Measurements from ENCODE around the gene MYOT. TPM values are rescaled to one million over a fixed set of nuclear protein-coding genes. Genes with fewer than 3 reads are reported as not detected.
"Not testable (repeated sequence)": the region's sequence is repeated elsewhere in the genome, so short reads cannot be mapped to it uniquely, and the experiment has no call there.

The MYOT gene
- total and polyA plus RNA-seq, 2 experiments from 2014 or later, result 0.39 TPM; not detected in 1

DNA sequence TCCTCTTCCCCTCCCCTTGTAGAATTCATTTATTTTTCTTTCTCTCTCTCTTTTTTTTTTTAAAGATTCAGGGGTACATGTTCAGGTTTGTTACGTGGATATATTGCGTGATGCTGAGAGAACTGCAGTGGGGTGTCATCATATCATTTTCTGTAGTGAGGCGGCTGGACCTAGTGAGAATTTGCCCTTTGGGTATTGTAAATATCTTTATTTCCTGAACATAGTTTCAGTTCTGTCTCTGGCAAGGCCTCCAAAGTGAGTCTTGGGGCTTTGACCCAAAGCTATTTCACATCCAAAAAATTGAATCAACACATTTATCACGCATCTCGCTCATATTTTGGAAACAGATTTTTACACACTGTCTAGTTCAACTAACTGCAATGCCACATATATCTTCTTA lies 25.4 kb upstream of the MYOT start:
- in situ Hi-C loops (cut with MboI), result no loop called here
- Histone ChIP-seq H2AFZ (no peak overlapping the region), H3F3A (ENCODE audit: insufficient read depth) (no peaks in the 10 kb centered on the region), H3K4me2 (ENCODE audit: unreplicated experiment) (no peak overlapping the region), H3K9ac (no peak overlapping the region), H3K4me1 (ENCODE audit: insufficient read depth) (peaks cover under 1% of the 10 kb centered on the region; the same call in 1 of the 2 replicates), H4K20me1 (ENCODE audit: insufficient read depth) (no peaks in the 10 kb centered on the region), H3K9me2 (ENCODE audit: insufficient read depth) (no peaks in the 10 kb centered on the region), H3K9me3 (ENCODE audit: low read depth) (no peaks in the 10 kb centered on the region), H3K27me3 (replicated peaks; ENCODE audit: insufficient read depth) (0 out of 2 replicates have a peak, but pooled peaks cover 12% of the 10 kb centered on the region), H3K4me3 (no peak overlapping the region), H3K36me3 (ENCODE audit: low read depth) (no peaks in the 10 kb centered on the region), H3K79me2 (ENCODE audit: insufficient read depth) (no peaks in the 10 kb centered on the region), H3K27ac (no peak overlapping the region)
- DNase-seq, result no peak
- 92 to 95% methylated on average over 5 of the region's 5 CpGs for WGBS, 2 experiments (ENCODE audit: low coverage in 1 of 2, low lambda C conversion rate in 2 of 2, missing lambda C conversion rate in 2 of 2)
- TF ChIP-seq EZH2phosphoT487 (IDR thresholded peaks at IDR 0.05; ENCODE audit: insufficient read depth, low read depth) (no peak), EZH2 (IDR thresholded peaks at IDR 0.05; ENCODE audit: insufficient read depth, poor library complexity, severe bottlenecking) (no peak)

DNA sequence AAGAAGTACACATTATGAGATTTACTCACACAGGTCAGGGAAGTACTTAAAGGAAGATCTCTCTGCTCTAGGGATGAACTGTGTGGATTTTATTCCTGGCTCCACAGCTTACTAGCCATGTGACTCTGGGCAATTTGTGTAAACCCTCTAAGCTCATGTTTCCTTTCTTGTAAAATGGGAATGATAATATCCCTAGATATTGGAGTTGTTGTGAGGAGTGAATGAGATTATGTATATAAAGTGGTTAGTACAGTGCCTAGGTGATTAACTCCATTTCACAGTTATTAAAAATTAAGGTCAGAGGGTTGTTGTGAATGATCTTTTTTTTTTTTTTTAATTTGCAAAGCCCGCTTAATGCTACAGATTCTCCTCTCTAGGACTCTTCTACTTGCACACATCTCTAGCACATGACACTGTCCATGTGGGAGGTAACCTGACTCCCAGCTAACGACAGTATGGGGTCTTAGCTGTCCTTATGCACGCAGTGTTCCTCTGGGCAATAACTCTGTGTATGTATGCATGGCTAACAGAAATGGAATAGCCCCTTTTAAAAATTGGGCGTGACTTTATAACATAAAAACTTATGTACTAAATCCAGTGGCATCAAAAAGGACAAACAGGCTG lies 23.9 kb upstream of the MYOT start:
- Histone ChIP-seq H3K9me3 (ENCODE audit: low read depth) (no peaks in the 10 kb centered on the region), H3K4me2 (ENCODE audit: unreplicated experiment) (no peak overlapping the region), H3K79me2 (ENCODE audit: insufficient read depth) (no peaks in the 10 kb centered on the region), H2AFZ (no peak overlapping the region), H3K27ac (no peak overlapping the region), H3K36me3 (ENCODE audit: low read depth) (no peaks in the 10 kb centered on the region), H3K4me3 (no peak overlapping the region), H3F3A (ENCODE audit: insufficient read depth) (no peaks in the 10 kb centered on the region), H3K9ac (no peak overlapping the region), H4K20me1 (ENCODE audit: insufficient read depth) (no peaks in the 10 kb centered on the region), H3K4me1 (ENCODE audit: insufficient read depth) (no peaks in the 10 kb centered on the region), H3K27me3 (replicated peaks; ENCODE audit: insufficient read depth) (0 out of 2 replicates have a peak, but pooled peaks cover 10% of the 10 kb centered on the region), H3K9me2 (ENCODE audit: insufficient read depth) (no peaks in the 10 kb centered on the region)
- TF ChIP-seq EZH2 (IDR thresholded peaks at IDR 0.05; ENCODE audit: insufficient read depth, poor library complexity, severe bottlenecking), result no peak
- no peak for TF ChIP-seq EZH2phosphoT487 (IDR thresholded peaks at IDR 0.05; ENCODE audit: insufficient read depth, low read depth)
- DNase-seq, result no peak
- in situ Hi-C loops (cut with MboI), result no loop called here
- 59% methylated on average over 4 of the region's 4 CpGs for WGBS, 2 experiments (ENCODE audit: low coverage in 1 of 2, low lambda C conversion rate in 2 of 2, missing lambda C conversion rate in 2 of 2)

DNA sequence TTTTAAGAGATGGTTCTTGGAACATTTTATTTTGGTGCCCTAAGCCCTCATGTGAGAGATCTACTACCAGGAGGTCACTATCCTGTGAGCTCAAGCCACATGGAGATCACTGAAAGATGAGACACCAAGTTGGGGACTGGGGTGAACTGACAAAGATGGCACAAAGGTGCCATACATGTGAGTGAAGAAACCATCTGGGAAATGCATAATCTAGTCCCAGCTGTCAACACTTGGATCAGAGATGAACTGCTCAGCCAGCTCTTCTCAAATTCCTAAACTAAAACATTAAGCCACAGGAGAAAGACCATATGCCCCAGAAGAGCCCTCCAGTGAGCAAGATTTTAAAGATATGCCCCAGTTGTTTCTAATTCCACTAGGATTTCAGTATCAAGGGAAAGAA lies 22.2 kb upstream of the MYOT start:
- Histone ChIP-seq H3F3A (ENCODE audit: insufficient read depth) (no peaks in the 10 kb centered on the region), H3K27ac (no peak overlapping the region), H3K27me3 (replicated peaks; ENCODE audit: insufficient read depth) (0 out of 2 replicates have a peak, but pooled peaks cover 3% of the 10 kb centered on the region), H3K9ac (no peak overlapping the region), H3K4me3 (no peak overlapping the region), H4K20me1 (ENCODE audit: insufficient read depth) (no peaks in the 10 kb centered on the region), H3K9me3 (ENCODE audit: low read depth) (no peaks in the 10 kb centered on the region), H2AFZ (no peak overlapping the region), H3K4me2 (ENCODE audit: unreplicated experiment) (no peak overlapping the region), H3K9me2 (ENCODE audit: insufficient read depth) (no peaks in the 10 kb centered on the region; the same call in 1 of the 2 replicates), H3K4me1 (ENCODE audit: insufficient read depth) (no peaks in the 10 kb centered on the region), H3K36me3 (ENCODE audit: low read depth) (no peaks in the 10 kb centered on the region), H3K79me2 (ENCODE audit: insufficient read depth) (no peaks in the 10 kb centered on the region)
- DNase-seq, result no peak
- in situ Hi-C loops (cut with MboI), result no loop called here
- TF ChIP-seq EZH2phosphoT487 (IDR thresholded peaks at IDR 0.05; ENCODE audit: insufficient read depth, low read depth), result no peak
- no peak for TF ChIP-seq EZH2 (IDR thresholded peaks at IDR 0.05; ENCODE audit: insufficient read depth, poor library complexity, severe bottlenecking)

DNA sequence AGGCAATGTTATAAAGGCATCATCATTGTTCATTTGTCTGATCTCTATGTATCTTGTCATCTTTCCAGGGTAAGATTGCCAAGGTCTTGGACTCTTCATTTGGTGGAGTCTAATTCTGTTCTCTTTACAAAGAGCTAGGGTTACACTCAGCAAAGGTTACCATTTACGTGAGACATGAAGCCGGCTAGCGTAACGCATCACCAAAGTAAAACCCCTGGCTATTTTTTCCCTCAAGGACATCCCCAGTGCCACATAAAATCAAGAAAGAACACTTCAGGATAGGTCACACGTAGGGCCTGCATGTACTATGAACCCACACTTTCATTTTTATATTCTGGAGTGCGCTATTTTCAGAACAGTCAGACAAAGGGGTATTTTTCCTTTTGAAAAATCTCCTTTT lies 20.0 kb upstream of the MYOT start:
- Histone ChIP-seq H3K27me3 (replicated peaks; ENCODE audit: insufficient read depth) (no peaks in the 10 kb centered on the region), H3K4me2 (ENCODE audit: unreplicated experiment) (no peak overlapping the region), H2AFZ (no peak overlapping the region), H3K9ac (no peak overlapping the region), H3K36me3 (ENCODE audit: low read depth) (no peaks in the 10 kb centered on the region), H3K9me3 (ENCODE audit: low read depth) (no peaks in the 10 kb centered on the region), H3K9me2 (ENCODE audit: insufficient read depth) (no peaks in the 10 kb centered on the region; the same call in 1 of the 2 replicates), H4K20me1 (ENCODE audit: insufficient read depth) (no peaks in the 10 kb centered on the region), H3K27ac (no peak overlapping the region), H3K79me2 (ENCODE audit: insufficient read depth) (no peaks in the 10 kb centered on the region), H3K4me1 (ENCODE audit: insufficient read depth) (no peaks in the 10 kb centered on the region), H3F3A (ENCODE audit: insufficient read depth) (no peaks in the 10 kb centered on the region), H3K4me3 (no peak overlapping the region)
- WGBS, 2 experiments (ENCODE audit: low coverage in 1 of 2, low lambda C conversion rate in 2 of 2, missing lambda C conversion rate in 2 of 2), result 85 to 90% methylated on average over 6 of the region's 6 CpGs
- DNase-seq, result no peak
- in situ Hi-C loops (cut with MboI), result no loop called here
- TF ChIP-seq EZH2phosphoT487 (IDR thresholded peaks at IDR 0.05; ENCODE audit: insufficient read depth, low read depth) (no peak), EZH2 (IDR thresholded peaks at IDR 0.05; ENCODE audit: insufficient read depth, poor library complexity, severe bottlenecking) (no peak)

DNA sequence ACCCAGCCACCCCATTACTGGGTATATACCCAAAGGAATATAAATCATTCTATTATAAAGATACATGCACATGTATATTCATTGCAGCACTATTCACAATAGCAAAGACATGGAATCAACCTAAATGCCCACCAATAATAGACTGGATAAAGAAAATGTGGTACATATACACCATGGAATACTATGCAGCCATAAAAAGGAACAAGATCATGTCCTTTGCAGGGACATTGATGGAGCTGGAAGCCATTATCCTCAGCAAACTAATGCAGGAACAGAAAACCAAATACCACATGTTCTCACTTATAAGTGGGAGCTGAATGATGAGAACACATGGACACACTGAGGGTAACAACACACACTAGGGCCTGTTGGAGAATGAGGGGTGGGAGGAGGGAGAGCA lies 14.5 kb upstream of the MYOT start:
- H3K79me2 ChIP-seq (ENCODE audit: insufficient read depth); H4K20me1 ChIP-seq (ENCODE audit: insufficient read depth); H3K4me2 ChIP-seq (ENCODE audit: unreplicated experiment); H3K4me3 ChIP-seq; H2AFZ ChIP-seq; H3K36me3 ChIP-seq (ENCODE audit: low read depth); H3K9me2 ChIP-seq (ENCODE audit: insufficient read depth); H3F3A ChIP-seq (ENCODE audit: insufficient read depth); DNase-seq; H3K27ac ChIP-seq; H3K9me3 ChIP-seq (ENCODE audit: low read depth); H3K9ac ChIP-seq; H3K4me1 ChIP-seq (ENCODE audit: insufficient read depth); in situ Hi-C loops (cut with MboI); H3K27me3 ChIP-seq (replicated peaks; ENCODE audit: insufficient read depth): not testable (repeated sequence)

Data from GM23248 (cell line).